ENCODE measurements around the gene LIMK1.
"Not testable (repeated sequence)": the region's sequence is repeated elsewhere in the genome, so short reads cannot be mapped to it uniquely, and the experiment has no call there.

LIMK1 gene

GRCh38 chr7:74116356-74116755 lies 32.8 kb downstream of the LIMK1 start:
- no peak for TF ChIP-seq CTCF (IDR thresholded peaks at IDR 0.05; ENCODE audit: low read depth, low read length)
- no peak for DNase-seq (ENCODE audit: extremely low read depth, low read depth)

GRCh38 chr7:74119831-74120230 lies 36.2 kb downstream of the LIMK1 start:
- TF ChIP-seq CTCF (IDR thresholded peaks at IDR 0.05; ENCODE audit: low read depth, low read length), result no peak
- DNase-seq (ENCODE audit: extremely low read depth, low read depth), result no peak

GRCh38 chr7:74121401-74122249 lies 38.0 kb downstream of the LIMK1 start:
- no peak for DNase-seq (ENCODE audit: extremely low read depth, low read depth)
- TF ChIP-seq CTCF (IDR thresholded peaks at IDR 0.05; ENCODE audit: low read depth, low read length), result no peak

GRCh38 chr7:74123892-74124291 lies 40.3 kb downstream of the LIMK1 start:
- not testable (repeated sequence) for DNase-seq (ENCODE audit: extremely low read depth, low read depth)

GRCh38 chr7:74126220-74126880 lies 42.7 kb downstream of the LIMK1 start:
- no peak for DNase-seq (ENCODE audit: extremely low read depth, low read depth)
- no peak for TF ChIP-seq CTCF (IDR thresholded peaks at IDR 0.05; ENCODE audit: low read depth, low read length)

GRCh38 chr7:74129887-74130286 lies 46.3 kb downstream of the LIMK1 start:
- TF ChIP-seq CTCF (IDR thresholded peaks at IDR 0.05; ENCODE audit: low read depth, low read length), result no peak
- DNase-seq (ENCODE audit: extremely low read depth, low read depth), result no peak

GRCh38 chr7:74130518-74130917 lies 46.9 kb downstream of the LIMK1 start:
- no peak for DNase-seq (ENCODE audit: extremely low read depth, low read depth)

More at GRCh38 chr7:74130518-74130917, 46.9 kb downstream of the LIMK1 start:
- TF ChIP-seq CTCF (IDR thresholded peaks at IDR 0.05; ENCODE audit: low read depth, low read length), result no peak

Measured in AG09319 (cell line).